Stimulated activated CD8-positive, alpha-beta memory T cell treated with anti-CD3 and anti-CD28 coated beads, Interleukin-4, amount 100 ng/mL, for 24 hours (primary cell): ENCODE data around the gene CRYBG3.
A peak's percentile ranks its signal among the peaks of the same experiment; 100 is the strongest.

Source experiments
- DNase-seq: peaks from one replicate; pipeline ENCODE4 v3.0.0-alpha.2; 2020; ENCODE audit warnings: low read depth

CRYBG3 gene

GRCh38 chr3:97971679-97972567 lies 150.1 kb downstream of the CRYBG3 start, which contains the start of gene RIOX2:
TSS of gene RIOX2 (minus strand) at chr3:97972431. CDS start at chr3:97967593, 4,838 bp downstream.
- DNase-seq, result peak; percentile 66

GRCh38 chr3:97972976-97973375 lies 151.2 kb downstream of the CRYBG3 start:
- no peak for DNase-seq

DNA sequence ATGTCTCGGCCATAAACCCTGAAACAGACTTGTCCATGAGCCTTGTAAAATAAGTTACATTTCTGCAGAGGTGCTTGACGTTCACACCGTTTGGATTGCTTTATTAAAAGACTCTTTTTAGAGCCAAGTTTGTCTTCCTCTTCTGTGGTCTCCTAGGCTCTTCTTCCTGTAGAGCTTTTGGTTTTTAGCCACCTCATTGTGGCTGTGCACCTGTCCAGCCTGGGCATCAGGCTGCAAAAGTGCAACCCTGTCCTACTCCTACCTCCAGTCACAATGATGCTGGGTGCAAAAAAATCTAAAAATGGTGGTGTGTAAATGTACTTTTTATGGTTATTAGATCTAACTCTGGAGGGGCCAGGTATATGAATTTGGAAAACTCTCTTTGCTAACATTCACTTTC lies 153.2 kb downstream of the CRYBG3 start:
- no peak for DNase-seq

DNA sequence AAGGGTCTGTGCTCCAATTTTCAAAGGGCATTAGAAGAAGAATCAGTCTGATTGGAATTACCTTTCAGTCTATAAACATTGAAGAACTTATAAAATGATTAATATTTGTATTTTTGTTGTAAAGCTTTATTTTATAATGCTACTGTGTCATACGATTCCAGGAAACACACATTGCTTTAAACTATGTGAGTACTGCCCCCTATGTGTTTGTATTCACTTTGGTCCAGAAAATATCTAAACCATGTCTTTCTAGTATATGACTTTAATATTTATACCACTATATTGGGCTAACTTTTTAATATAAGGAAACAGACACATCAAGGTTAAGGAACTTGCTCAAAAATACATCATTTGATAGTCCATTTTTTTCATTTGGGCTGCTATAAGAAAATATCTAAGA lies 153.7 kb downstream of the CRYBG3 start:
- DNase-seq, result no peak

DNA sequence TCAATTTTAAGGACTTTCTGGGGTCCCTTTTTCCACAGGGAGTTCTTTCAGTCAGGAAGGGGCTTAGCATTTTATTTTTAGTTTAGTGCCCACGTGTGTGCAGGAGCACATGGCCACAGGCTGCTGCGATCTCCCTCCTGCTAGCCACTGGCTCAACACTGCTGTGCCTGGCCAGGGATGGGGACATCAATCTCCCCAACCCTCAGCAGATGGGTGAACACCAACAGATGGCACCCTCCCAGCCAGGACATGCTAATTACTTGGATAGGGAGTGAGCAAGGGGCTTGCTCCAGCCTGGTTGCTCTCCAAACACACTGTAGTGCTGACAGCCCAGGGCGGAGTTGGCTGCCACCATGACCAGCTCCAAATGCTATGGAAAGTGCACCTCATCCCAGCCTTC lies 157.8 kb downstream of the CRYBG3 start:
- no peak for DNase-seq

DNA sequence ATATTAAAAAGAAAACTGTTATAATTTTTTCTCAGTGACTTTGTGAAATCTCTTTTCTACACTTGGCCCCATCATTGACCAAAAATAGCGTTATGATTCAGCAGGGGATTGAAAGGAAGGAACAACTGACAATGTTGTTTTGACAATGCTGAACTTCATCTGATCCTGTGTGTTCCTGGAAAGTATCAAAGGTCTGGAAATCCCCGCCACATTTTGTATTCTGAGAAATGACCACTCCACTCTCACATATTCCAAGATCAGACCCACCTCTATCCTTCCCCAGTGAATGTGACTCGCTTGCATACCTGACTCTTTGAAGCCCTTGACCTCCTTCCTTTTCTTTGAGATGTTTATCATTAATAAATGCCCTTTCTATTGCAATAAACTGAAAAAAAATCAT lies 160.1 kb downstream of the CRYBG3 start:
- no peak for DNase-seq

DNA sequence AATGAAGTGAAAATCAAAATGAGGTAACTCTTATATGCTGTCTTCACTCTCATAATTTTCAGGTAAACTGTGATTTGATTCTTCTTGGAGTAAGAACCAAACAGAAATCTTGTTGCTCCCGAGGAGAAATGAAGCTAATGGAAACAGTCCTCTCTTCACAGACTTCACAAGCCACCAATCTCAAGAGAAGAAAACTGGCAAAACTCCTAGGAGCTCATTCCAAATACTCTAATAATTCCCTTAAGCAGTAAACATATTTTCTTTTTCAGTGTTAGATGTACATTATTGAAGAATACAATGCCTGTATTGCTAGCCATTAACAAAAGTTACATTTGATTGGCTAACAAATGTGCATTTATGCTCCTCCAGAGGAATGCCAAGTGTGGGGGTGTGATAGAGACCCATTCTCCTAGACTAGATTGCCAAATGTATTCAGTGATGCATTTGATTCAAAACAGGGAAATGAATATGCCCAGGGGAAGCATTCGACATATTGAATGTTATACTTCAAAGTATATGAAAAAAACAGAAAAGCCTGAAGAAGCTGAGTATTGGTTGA lies 162.2 kb downstream of the CRYBG3 start:
- DNase-seq, result no peak

- no peak for DNase-seq
Measured at GRCh38 chr3:97987306-97987705, 165.5 kb downstream of the CRYBG3 start.

- DNase-seq, result no peak
Measured at GRCh38 chr3:97988784-97989568, 167.2 kb downstream of the CRYBG3 start.

DNA sequence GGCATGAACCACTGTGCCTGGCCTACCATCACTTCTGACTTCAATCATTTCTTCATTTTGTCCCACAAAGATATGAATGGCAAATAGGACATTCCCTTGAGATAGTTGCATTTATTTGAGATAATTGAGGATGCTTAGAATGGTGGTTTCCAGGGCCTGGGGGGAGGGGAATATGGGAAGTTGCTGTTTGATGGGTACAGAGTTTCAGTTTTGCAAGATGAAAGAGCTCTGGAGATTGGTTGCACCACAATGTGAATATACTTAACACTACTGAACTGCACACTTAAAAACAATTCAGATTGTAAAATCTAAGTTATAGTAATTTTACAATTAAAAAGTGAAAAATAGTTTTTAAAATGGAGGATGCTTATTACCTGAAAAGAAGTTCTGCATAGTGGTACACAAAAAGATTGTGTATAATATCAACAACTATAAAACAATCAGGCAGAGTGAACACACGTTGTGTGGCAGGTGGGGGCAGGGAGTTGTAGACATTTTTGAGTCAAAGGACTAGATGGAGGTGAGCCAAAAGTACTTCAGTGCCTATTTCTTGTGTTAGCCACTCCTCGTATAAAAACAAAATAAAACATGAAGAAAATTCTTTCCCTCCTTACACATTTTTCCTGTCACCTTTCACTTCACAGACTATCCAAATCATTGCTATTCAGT lies 168.9 kb downstream of the CRYBG3 start:
- DNase-seq, result no peak

DNA sequence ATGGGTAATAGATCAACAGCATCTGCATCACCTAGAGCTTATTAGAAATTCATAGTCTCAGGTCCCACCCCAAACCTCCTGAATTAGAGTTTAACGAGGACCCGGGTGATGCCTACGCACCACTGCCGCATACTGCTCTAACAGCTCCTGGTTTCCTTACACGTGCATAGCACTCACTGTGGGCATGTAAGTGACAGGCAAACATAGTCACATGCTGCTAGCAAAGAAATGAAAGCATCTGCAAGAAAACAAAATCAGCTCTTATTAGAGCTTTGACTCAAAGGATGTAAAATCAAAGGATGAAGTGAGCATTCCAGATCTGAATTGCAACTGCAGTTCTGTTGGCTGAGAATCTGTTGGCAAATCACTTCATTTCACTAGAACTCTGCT lies 169.5 kb downstream of the CRYBG3 start:
- DNase-seq, result no peak

GRCh38 chr3:97992547-97993173 lies 170.8 kb downstream of the CRYBG3 start:
- no peak for DNase-seq

- no peak for DNase-seq
Measured at GRCh38 chr3:97993526-97993925, 171.7 kb downstream of the CRYBG3 start.

GRCh38 chr3:97994328-97994945 lies 172.6 kb downstream of the CRYBG3 start:
- no peak for DNase-seq
